ENCODE results near the gene CYSLTR2. TPM values are rescaled to one million over a fixed set of nuclear protein-coding genes. Genes with fewer than 3 reads are reported as not detected.

CYSLTR2 gene
- total and polyA plus RNA-seq, 9 of the 15 experiments (the other 6 are each of a cell fraction or from before 2014, with no cell fraction given): not detected

DNA sequence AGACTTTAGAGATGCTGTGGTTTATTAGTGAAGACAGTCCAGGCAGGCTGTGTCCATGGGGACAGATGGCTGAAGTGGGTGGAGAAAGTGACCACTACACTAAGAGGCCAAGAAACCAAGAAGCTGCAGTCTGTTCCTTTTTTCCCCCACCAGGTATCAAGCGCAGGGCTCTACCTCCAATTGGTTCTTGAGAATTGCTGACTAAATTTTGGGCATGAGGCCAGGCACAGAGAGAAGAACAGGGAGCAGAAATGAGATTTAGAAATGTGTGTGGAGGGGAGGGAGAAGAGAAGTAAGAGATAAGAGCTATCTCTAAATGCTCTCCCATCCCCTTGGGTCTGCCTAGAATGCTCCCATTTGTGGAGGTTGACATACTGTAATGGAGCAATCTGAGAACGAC lies 12.3 kb upstream of the CYSLTR2 start:
- CTCF ChIA-PET (ENCODE audit: low intra/inter-chr PET ratio): no interaction called here
- Histone ChIP-seq H3K4me1 (replicated peaks in 1 of 2; ENCODE audit: control insufficient read depth in 2 of 2, insufficient read depth in 2 of 2, low read length in 2 of 2) (peaks cover 0 to 8% of the 10 kb centered on the region in 2 experiments; a peak in 3 of 5 replicates), H3K36me3 (ENCODE audit: control insufficient read depth, insufficient read depth, low read length) (no peaks in the 10 kb centered on the region), H3K9me1 (ENCODE audit: control insufficient read depth, insufficient read depth, low read length) (no peaks in the 10 kb centered on the region), H3K4me3 (no peak overlapping the region), H4K20me1 (replicated peaks; ENCODE audit: control insufficient read depth, insufficient read depth, low read length) (no peaks in the 10 kb centered on the region), H3K4me2 (ENCODE audit: insufficient read depth, low read length) (no peak overlapping the region; the same call in 1 of the 2 replicates), H3K27me3 (ENCODE audit: control insufficient read depth in 2 of 2, insufficient read depth in 2 of 2, low read length in 2 of 2) (no peaks in the 10 kb centered on the region), H2AFZ (ENCODE audit: low read depth, low read length) (no peak overlapping the region), H3K79me2 (ENCODE audit: control insufficient read depth, insufficient read depth, low read length) (no peaks in the 10 kb centered on the region), H3K9me3 (replicated peaks; ENCODE audit: control insufficient read depth, insufficient read depth, low read depth, low read length) (no peaks in the 10 kb centered on the region), H3K27ac (ENCODE audit: extremely low read depth, low read depth, low read length) (no peak overlapping the region), H3K9ac (ENCODE audit: insufficient read depth in 1 of 2, low read depth in 2 of 2, low read length in 2 of 2) (no peak overlapping the region)
- intact Hi-C loops (cut with micrococcal nuclease): no loop called here
- in situ Hi-C loops (cut with MboI): no loop called here
- DNase-seq (ENCODE audit: extremely low read depth in 1 of 4, low spot score in 3 of 4) (peak in 2 of 4 experiments; percentile 24 to 55), ATAC-seq (peak; percentile 53), FAIRE-seq (peak; percentile 65)
- POLR2A ChIA-PET: no interaction called here
- no TSS peak for BruUV-seq (replicated peaks)
- 14% methylated on average over 1 of the region's 2 CpGs for WGBS (ENCODE audit: insufficient coverage, low coverage, missing lambda C conversion rate)
- TF ChIP-seq GTF2E2 (tag; IDR thresholded peaks at IDR 0.05) (no peak), BMI1 (IDR thresholded peaks at IDR 0.05; ENCODE audit: low read length) (no peak), NBN (IDR thresholded peaks at IDR 0.05; ENCODE audit: low read depth) (no peak), MXI1 (IDR thresholded peaks at IDR 0.05; ENCODE audit: low read depth, low read length) (no peak), SRSF1 (IDR thresholded peaks at IDR 0.05; ENCODE audit: low read depth, low read length) (no peak), MAFK (IDR thresholded peaks at IDR 0.05; ENCODE audit: low read length) (peak; percentile 10; the same call in 1 of the 2 replicates), MEF2A (IDR thresholded peaks at IDR 0.05; ENCODE audit: control insufficient read depth, low read depth, low read length) (no peak), ZBTB17 (CRISPR knock-in tag; IDR thresholded peaks at IDR 0.05) (no peak), PATZ1 (CRISPR knock-in tag; IDR thresholded peaks at IDR 0.05; ENCODE audit: borderline replicate concordance) (no peak), DACH1 (IDR thresholded peaks at IDR 0.05; ENCODE audit: partially characterized antibody) (no peak), NFIX (CRISPR knock-in tag; IDR thresholded peaks at IDR 0.05; ENCODE audit: low read depth) (no peak), JUN (IDR thresholded peaks at IDR 0.05; ENCODE audit: borderline replicate concordance, low read depth, low read length) (no peak), JUN (CRISPR knock-in tag; IDR thresholded peaks at IDR 0.05; ENCODE audit: borderline replicate concordance) (no peak), ZNF668 (CRISPR knock-in tag; IDR thresholded peaks at IDR 0.05) (no peak), COPS2 (conservative IDR thresholded peaks at IDR 0.05) (no peak), CBX3 (IDR thresholded peaks at IDR 0.05; ENCODE audit: borderline replicate concordance in 1 of 2, low read length in 2 of 2) (no peak), ZSCAN29 (IDR thresholded peaks at IDR 0.05) (no peak), RUNX1 (IDR thresholded peaks at IDR 0.05; ENCODE audit: low read depth) (no peak), SMC3 (conservative IDR thresholded peaks at IDR 0.05; ENCODE audit: insufficient read depth, low read depth, low read length) (no peak)
- TF ChIP-seq, protein P1, sequence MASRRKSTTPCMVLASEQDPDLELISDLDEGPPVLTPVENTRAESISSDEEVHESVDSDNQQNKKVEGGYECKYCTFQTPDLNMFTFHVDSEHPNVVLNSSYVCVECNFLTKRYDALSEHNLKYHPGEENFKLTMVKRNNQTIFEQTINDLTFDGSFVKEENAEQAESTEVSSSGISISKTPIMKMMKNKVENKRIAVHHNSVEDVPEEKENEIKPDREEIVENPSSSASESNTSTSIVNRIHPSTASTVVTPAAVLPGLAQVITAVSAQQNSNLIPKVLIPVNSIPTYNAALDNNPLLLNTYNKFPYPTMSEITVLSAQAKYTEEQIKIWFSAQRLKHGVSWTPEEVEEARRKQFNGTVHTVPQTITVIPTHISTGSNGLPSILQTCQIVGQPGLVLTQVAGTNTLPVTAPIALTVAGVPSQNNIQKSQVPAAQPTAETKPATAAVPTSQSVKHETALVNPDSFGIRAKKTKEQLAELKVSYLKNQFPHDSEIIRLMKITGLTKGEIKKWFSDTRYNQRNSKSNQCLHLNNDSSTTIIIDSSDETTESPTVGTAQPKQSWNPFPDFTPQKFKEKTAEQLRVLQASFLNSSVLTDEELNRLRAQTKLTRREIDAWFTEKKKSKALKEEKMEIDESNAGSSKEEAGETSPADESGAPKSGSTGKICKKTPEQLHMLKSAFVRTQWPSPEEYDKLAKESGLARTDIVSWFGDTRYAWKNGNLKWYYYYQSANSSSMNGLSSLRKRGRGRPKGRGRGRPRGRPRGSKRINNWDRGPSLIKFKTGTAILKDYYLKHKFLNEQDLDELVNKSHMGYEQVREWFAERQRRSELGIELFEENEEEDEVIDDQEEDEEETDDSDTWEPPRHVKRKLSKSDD (conservative IDR thresholded peaks at IDR 0.05; ENCODE audit: low read length): no peak
- TF ChIP-seq, protein P2, sequence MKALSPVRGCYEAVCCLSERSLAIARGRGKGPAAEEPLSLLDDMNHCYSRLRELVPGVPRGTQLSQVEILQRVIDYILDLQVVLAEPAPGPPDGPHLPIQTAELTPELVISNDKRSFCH (CRISPR knock-in tag; IDR thresholded peaks at IDR 0.05): no peak
- TF ChIP-seq, protein P2 (tag; IDR thresholded peaks at IDR 0.05): no peak

Measured in K562 (cell line).